ENCODE data around the gene KLHL26. TPM values are rescaled to one million over a fixed set of nuclear protein-coding genes. Genes with fewer than 3 reads are reported as not detected.
A peak's percentile ranks its signal among the peaks of the same experiment; 100 is the strongest.

KLHL26 gene
- total and polyA plus RNA-seq, 2 of the 13 experiments (the other 11 are each of a cell fraction or from before 2014, with no cell fraction given) = 1.5 to 1.7 TPM

- TF ChIP-seq ZNF687 (CRISPR knock-in tag; IDR thresholded peaks at IDR 0.05) (peak; percentile 99), ZNF777 (CRISPR knock-in tag; IDR thresholded peaks at IDR 0.05) (peak; percentile 80), ZNF839 (CRISPR knock-in tag; IDR thresholded peaks at IDR 0.05; ENCODE audit: borderline replicate concordance) (peak; percentile 88; the same call in 1 of the 2 replicates), ZNF224 (CRISPR knock-in tag; IDR thresholded peaks at IDR 0.05) (peak; percentile 98), ZNF629 (CRISPR knock-in tag; conservative IDR thresholded peaks at IDR 0.05) (peak; percentile 57), ZFP37 (CRISPR knock-in tag; IDR thresholded peaks at IDR 0.05; ENCODE audit: borderline replicate concordance) (peak; percentile 90; the same call in 1 of the 2 replicates), ZNF512B (CRISPR knock-in tag; IDR thresholded peaks at IDR 0.05; ENCODE audit: borderline replicate concordance) (0 out of 2 replicates have a peak, but pooled peaks have one; percentile 5), SKIL (CRISPR knock-in tag; IDR thresholded peaks at IDR 0.05; ENCODE audit: borderline replicate concordance) (0 out of 2 replicates have a peak, but pooled peaks have one; percentile 9), ZNF354B (CRISPR knock-in tag; IDR thresholded peaks at IDR 0.05) (peak; percentile 99), NR1H2 (CRISPR knock-in tag; IDR thresholded peaks at IDR 0.05; ENCODE audit: borderline replicate concordance, low read depth) (peak; percentile 96), AKNA (CRISPR knock-in tag; IDR thresholded peaks at IDR 0.05; ENCODE audit: borderline replicate concordance) (peak; percentile 53; the same call in 1 of the 2 replicates)
Measured at GRCh38 chr19:18589380-18590272, 47.2 kb upstream of the KLHL26 start (continued).
